ENCODE results near the gene DPYSL4.

DNA sequence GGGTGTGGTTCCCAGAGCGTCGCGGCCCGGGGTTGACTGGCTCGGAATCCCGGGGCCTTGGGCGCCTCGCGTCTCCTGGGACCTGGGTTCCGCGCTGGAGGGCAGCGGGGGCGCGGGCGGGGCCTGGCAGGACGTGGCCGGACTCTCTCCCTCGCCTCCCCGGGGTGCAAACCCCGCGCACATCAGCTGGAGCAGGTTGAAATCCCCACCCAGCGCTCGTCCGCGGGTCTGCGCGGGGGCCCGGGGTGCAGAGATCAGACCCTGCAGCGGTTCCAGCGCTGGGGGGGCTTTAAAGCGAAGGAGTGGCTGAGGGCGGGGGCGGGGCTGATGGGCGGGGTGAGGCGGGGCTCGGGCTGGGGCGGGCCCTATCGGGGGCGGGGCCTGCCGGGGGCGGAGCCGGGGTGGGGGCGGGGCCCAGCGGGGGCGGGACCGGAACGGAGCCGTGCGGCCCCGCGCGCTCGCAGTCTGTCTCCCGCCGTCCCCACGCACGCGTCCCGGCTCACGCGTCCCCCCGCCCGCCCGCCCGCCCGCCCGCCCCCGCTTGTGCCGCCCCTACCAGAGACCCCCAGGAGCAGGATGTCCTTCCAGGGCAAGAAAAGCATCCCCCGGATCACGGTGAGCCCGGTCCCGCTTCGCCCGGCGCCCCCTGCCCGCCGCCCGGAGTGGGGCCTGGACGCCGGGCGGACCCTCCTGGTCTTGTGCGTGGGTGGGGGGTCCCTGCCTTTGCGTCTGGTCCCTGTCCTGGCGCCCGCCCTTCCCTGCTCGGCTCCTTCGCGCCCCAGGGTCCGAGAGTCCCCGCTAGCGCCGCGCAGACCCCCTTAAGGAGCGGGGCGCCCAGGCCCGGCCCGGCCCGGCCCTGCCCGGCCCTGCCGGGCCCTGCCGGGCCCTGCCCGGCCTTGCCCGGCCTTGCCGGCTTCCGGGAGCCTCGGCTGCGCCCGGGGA lies at the start of gene DPYSL4:
- TF ChIP-seq POLR2AphosphoS5 (IDR thresholded peaks at IDR 0.05; ENCODE audit: low read depth, low read length) (no peak), TAF1 (IDR thresholded peaks at IDR 0.05; ENCODE audit: borderline replicate concordance, insufficient read depth, low read length) (no peak), SIN3A (IDR thresholded peaks at IDR 0.05; ENCODE audit: borderline replicate concordance, insufficient read depth, low read length) (no peak)

Measured in PFSK-1 (cell line).